Astrocyte (in vitro differentiated cells and primary cell): ENCODE measurements around the gene PLAAT4. TPM values are rescaled to one million over a fixed set of nuclear protein-coding genes. Genes with fewer than 3 reads are reported as not detected.
"Not testable (repeated sequence)": the region's sequence is repeated elsewhere in the genome, so short reads cannot be mapped to it uniquely, and the experiment has no call there.

ENCODE experiments used
- DNase-seq: peaks from one replicate; pipeline ENCODE4 v3.0.0-alpha.2; 2010; ENCODE audit warnings: low read depth
- FAIRE-seq: peaks from 2 replicates; lab custom pipeline; 2011; peaks lifted over from hg19 to GRCh38; lab: Jason Lieb, UNC
- H2AFZ ChIP-seq: 2 replicates; pipeline ENCODE4 v1.6.0; 2012; ENCODE audit warnings: low read depth, low read length, inconsistent platforms
- H3K27ac ChIP-seq: 2 replicates; pipeline ENCODE4 v1.5.1; 2011; ENCODE audit warnings: low read depth, low read length, inconsistent platforms
- H3K27me3 ChIP-seq: 2 replicates; pipeline ENCODE4 v1.6.0; 2011; ENCODE audit warnings: low read length, inconsistent platforms; ENCODE audit not compliant: insufficient read depth
- H3K36me3 ChIP-seq: 2 replicates; pipeline ENCODE4 v1.5.1; 2011; ENCODE audit warnings: low read length, inconsistent platforms; ENCODE audit not compliant: insufficient read depth
- H3K4me1 ChIP-seq: 2 replicates; pipeline ENCODE4 v1.5.1; 2011; ENCODE audit warnings: low read length, inconsistent platforms; ENCODE audit not compliant: insufficient read depth
- H3K4me2 ChIP-seq: 2 replicates; pipeline ENCODE4 v1.6.0; 2012; ENCODE audit warnings: low read length, inconsistent platforms
- H3K4me3 ChIP-seq: 2 replicates; pipeline ENCODE4 v1.5.1; 2011; ENCODE audit warnings: low read depth, mild to moderate bottlenecking, low read length, inconsistent platforms; ENCODE audit not compliant: insufficient read depth
- H3K79me2 ChIP-seq: 2 replicates; pipeline ENCODE4 v1.6.0; 2012; ENCODE audit warnings: mild to moderate bottlenecking, low read length, inconsistent platforms; ENCODE audit not compliant: insufficient read depth
- H3K9ac ChIP-seq: 2 replicates; pipeline ENCODE4 v1.6.0; 2012; ENCODE audit warnings: mild to moderate bottlenecking, low read length, inconsistent platforms
- H3K9me3 ChIP-seq: 2 replicates; pipeline ENCODE4 v1.5.1; 2012; ENCODE audit warnings: low read depth, mild to moderate bottlenecking, low read length, inconsistent platforms; ENCODE audit not compliant: insufficient read depth
- H4K20me1 ChIP-seq: 2 replicates; pipeline ENCODE4 v1.6.0; 2012; ENCODE audit warnings: low read length, inconsistent platforms; ENCODE audit not compliant: insufficient read depth
- H3K27ac Mint-ChIP-seq: one replicate; pipeline ENCODE4 v1.8.0; 2021; ENCODE audit warnings: mild to moderate bottlenecking, mixed read lengths; ENCODE audit not compliant: unreplicated experiment
- H3K27me3 Mint-ChIP-seq: one replicate; pipeline ENCODE4 v1.8.0; 2021; ENCODE audit warnings: low read depth, mixed read lengths; ENCODE audit not compliant: unreplicated experiment
- H3K36me3 Mint-ChIP-seq: one replicate; pipeline ENCODE4 v1.8.0; 2021; ENCODE audit warnings: low read depth, mixed read lengths; ENCODE audit not compliant: unreplicated experiment
- H3K4me1 Mint-ChIP-seq: one replicate; pipeline ENCODE4 v1.8.0; 2021; ENCODE audit warnings: low read depth, mixed read lengths; ENCODE audit not compliant: unreplicated experiment
- H3K4me3 Mint-ChIP-seq: one replicate; pipeline ENCODE4 v1.8.0; 2021; ENCODE audit warnings: mild to moderate bottlenecking, moderate library complexity, mixed read lengths; ENCODE audit not compliant: unreplicated experiment
- H3K9me3 Mint-ChIP-seq: one replicate; pipeline ENCODE4 v1.8.0; 2021; ENCODE audit warnings: mild to moderate bottlenecking, mixed read lengths; ENCODE audit not compliant: unreplicated experiment
- CTCF ChIP-seq: IDR thresholded peaks from 2 replicates; pipeline ENCODE4 v1.5.1; 2011; ENCODE audit warnings: low read depth, mild to moderate bottlenecking, inconsistent platforms, low read length, moderate library complexity; ENCODE audit not compliant: insufficient read depth
- EZH2 ChIP-seq: IDR thresholded peaks from 2 replicates; pipeline ENCODE4 v1.6.1; 2012; ENCODE audit warnings: mild to moderate bottlenecking, low read length, inconsistent platforms; ENCODE audit not compliant: insufficient read depth
- total RNA-seq: library from RNA; stranded (reverse); gene quantifications from 2 replicates; pipeline ENCODE4 v1.2.1, GENCODE V29; 2021

Gene PLAAT4
- total RNA-seq, 1 donor from 2014 or later, result 4.9 TPM

GRCh38 chr11:63549411-63549810 is 12.8 kb downstream of the PLAAT4 start:
- Histone ChIP-seq H3K4me2 (no peak overlapping the region), H3K4me3 (no peak overlapping the region), H3K27me3 (no peaks in the 10 kb centered on the region), H3K79me2 (no peaks in the 10 kb centered on the region), H2AFZ (no peak overlapping the region), H4K20me1 (no peaks in the 10 kb centered on the region), H3K27ac (no peak overlapping the region), H3K9ac (no peak overlapping the region), H3K36me3 (no peaks in the 10 kb centered on the region), H3K9me3 (no peaks in the 10 kb centered on the region), H3K4me1 (no peaks in the 10 kb centered on the region)
- TF ChIP-seq CTCF, result no peak
- TF ChIP-seq EZH2, result no peak
- no peak overlapping the region for H3K4me3 Mint-ChIP-seq
- DNase-seq, result no peak
- FAIRE-seq, result no peak
- peaks cover 4% of the 10 kb centered on the region for H3K27me3 Mint-ChIP-seq
- H3K27ac Mint-ChIP-seq, result no peak overlapping the region
- no peaks in the 10 kb centered on the region for H3K36me3 Mint-ChIP-seq
- H3K4me1 Mint-ChIP-seq, result peaks cover 8% of the 10 kb centered on the region
- H3K9me3 Mint-ChIP-seq, result peaks cover 2% of the 10 kb centered on the region

DNA sequence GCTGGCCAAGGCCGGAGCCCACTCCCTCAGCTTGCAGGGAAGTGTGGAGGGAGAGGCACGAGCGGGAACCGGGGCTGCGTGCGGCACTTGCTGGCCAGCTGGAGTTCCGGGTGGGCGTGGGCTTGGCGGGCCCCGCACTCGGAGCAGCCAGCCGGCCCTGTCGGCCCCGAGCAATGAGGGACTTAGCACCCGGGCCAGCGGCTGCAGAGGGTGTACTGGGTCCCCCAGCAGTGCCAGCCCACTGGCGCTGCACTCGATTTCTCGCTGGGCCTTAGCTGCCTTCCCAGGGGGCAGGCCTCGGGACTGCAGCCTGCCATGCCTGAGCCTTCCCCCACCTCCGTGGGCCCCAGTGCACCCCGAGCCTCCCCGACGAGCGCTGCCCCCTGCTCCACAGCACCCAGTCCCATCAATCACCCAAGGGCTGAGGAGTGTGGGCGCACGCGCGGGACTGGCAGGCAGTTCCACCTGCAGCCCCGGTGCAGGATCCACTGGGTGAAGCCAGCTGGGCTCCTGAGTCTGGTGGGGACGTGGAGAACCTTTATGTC is 13.6 kb downstream of the PLAAT4 start:
- not testable (repeated sequence) for H3K4me2 ChIP-seq, H4K20me1 ChIP-seq, H3K27me3 Mint-ChIP-seq, H3K4me1 ChIP-seq, H3K4me3 Mint-ChIP-seq, H3K9ac ChIP-seq, H3K27ac Mint-ChIP-seq, H3K4me3 ChIP-seq, H3K9me3 Mint-ChIP-seq, FAIRE-seq, H3K79me2 ChIP-seq, H3K27me3 ChIP-seq, DNase-seq, H3K27ac ChIP-seq, H3K36me3 Mint-ChIP-seq, H3K9me3 ChIP-seq, H2AFZ ChIP-seq, H3K36me3 ChIP-seq
- peaks cover 12% of the 10 kb centered on the region for H3K4me1 Mint-ChIP-seq

- no peaks in the 10 kb centered on the region for H4K20me1 ChIP-seq
- Mint-ChIP-seq H3K4me1 (peaks cover 12% of the 10 kb centered on the region), H3K27ac (no peak overlapping the region), H3K27me3 (peaks cover 4% of the 10 kb centered on the region), H3K9me3 (peaks cover 2% of the 10 kb centered on the region), H3K36me3 (no peaks in the 10 kb centered on the region), H3K4me3 (no peak overlapping the region)
- no peak overlapping the region for H2AFZ ChIP-seq
- no peaks in the 10 kb centered on the region for H3K79me2 ChIP-seq
- H3K4me1 ChIP-seq, result no peaks in the 10 kb centered on the region
- DNase-seq, result no peak
- H3K9ac ChIP-seq, result no peak overlapping the region
- H3K9me3 ChIP-seq, result no peaks in the 10 kb centered on the region
- H3K27ac ChIP-seq, result no peak overlapping the region
- FAIRE-seq, result no peak
- H3K27me3 ChIP-seq, result no peaks in the 10 kb centered on the region
- H3K4me2 ChIP-seq, result no peak overlapping the region
- no peak overlapping the region for H3K4me3 ChIP-seq
- TF ChIP-seq EZH2 (no peak), CTCF (no peak)
- no peaks in the 10 kb centered on the region for H3K36me3 ChIP-seq
Observed at GRCh38 chr11:63551091-63551888, 14.7 kb downstream of the PLAAT4 start.
